ENCODE results near the gene DAO. TPM values are rescaled to one million over a fixed set of nuclear protein-coding genes. Genes with fewer than 3 reads are reported as not detected.

DAO gene
- polyA plus RNA-seq, 4 donors, result not detected

DNA sequence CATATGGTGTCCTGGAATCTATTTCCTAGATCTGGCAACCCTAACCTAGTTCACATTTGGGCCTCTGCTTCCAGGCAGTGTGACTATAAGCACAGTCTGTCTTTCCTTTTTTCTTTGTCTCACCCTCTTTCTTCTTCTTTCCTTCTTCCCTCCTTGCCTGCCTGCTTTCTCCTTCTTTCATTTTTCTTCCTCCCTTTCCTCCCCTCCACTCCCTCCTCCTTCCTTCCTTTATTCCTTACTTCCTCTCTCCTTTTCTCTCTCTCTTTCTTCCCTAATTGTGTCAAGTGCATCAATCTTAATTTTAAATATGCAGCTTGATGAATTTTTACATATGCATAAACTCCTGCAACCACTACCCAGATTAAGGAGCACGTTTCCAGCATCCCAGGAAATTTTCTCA, 4.6 kb upstream of the DAO start:
- H3K27me3 ChIP-seq (ENCODE audit: control insufficient read depth in 3 of 3, insufficient read depth in 3 of 3, low read length in 3 of 3), result peaks cover 0 to 4% (median 0%) of the 10 kb centered on the region in 3 donors
- WGBS, 3 donors, result 12 to 45% (median 14%) methylated on average over 1 of the region's 1 CpG
- H3K27ac ChIP-seq (ENCODE audit: low read depth in 1 of 3, low read length in 2 of 3), result no peak overlapping the region
- H3K9me3 ChIP-seq (ENCODE audit: control insufficient read depth in 2 of 2, insufficient read depth in 1 of 2, low read depth in 1 of 2, low read length in 1 of 2), result no peaks in the 10 kb centered on the region
- no peak for FAIRE-seq
- DNase-seq, result no peak
- no peak overlapping the region for H3K4me3 ChIP-seq (ENCODE audit: low read depth in 1 of 3, low read length in 3 of 3)
- H3K36me3 ChIP-seq (ENCODE audit: control insufficient read depth in 3 of 3, insufficient read depth in 2 of 3, low read depth in 1 of 3, low read length in 3 of 3), result no peaks in the 10 kb centered on the region
- H3K4me1 ChIP-seq (ENCODE audit: control insufficient read depth in 3 of 3, insufficient read depth in 2 of 3, low read depth in 1 of 3, low read length in 2 of 3), result no peaks in the 10 kb centered on the region

DNA sequence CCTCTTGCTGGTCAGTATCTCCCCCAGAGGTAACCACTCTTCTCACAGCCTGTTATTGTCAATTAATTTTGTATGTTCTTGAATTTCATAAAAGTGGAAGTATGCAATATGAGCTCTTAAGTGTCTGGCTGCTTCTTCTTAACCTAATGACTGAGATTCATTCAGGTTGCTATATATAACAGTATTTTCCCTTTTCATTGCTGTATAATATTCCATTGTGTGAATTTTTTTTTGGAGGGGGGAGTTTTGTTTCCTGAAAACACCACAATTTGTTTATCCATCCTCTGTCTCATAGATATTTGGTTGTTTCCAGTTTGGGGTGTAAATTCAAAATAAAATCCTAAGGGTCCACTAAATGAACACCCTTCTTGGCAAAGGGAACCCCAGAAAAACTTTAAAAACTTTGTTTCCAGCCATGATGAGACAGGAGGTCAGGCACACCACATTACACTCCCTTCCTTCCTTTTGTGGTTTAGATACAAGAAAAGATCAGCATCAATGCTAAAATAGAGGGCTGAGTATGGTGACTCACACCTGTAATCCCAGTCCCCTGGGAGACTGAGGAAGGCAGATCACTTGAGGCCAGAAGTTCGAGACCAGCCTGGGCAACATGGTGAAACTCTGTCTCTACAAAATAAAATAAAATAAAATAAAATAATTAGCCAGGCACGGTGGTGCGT, 4.1 kb upstream of the DAO start:
- 66 to 83% (median 79%) methylated on average over 3 of the region's 3 CpGs for WGBS, 3 donors
- H3K27ac ChIP-seq (ENCODE audit: low read depth in 1 of 3, low read length in 2 of 3), result no peak overlapping the region
- no peaks in the 10 kb centered on the region for H3K9me3 ChIP-seq (ENCODE audit: control insufficient read depth in 2 of 2, insufficient read depth in 1 of 2, low read depth in 1 of 2, low read length in 1 of 2)
- no peaks in the 10 kb centered on the region for H3K36me3 ChIP-seq (ENCODE audit: control insufficient read depth in 3 of 3, insufficient read depth in 2 of 3, low read depth in 1 of 3, low read length in 3 of 3)
- H3K27me3 ChIP-seq (ENCODE audit: control insufficient read depth in 3 of 3, insufficient read depth in 3 of 3, low read length in 3 of 3), result peaks cover 0 to 4% (median 2%) of the 10 kb centered on the region in 3 donors
- DNase-seq (no peak), FAIRE-seq (no peak)
- no peaks in the 10 kb centered on the region for H3K4me1 ChIP-seq (ENCODE audit: control insufficient read depth in 3 of 3, insufficient read depth in 2 of 3, low read depth in 1 of 3, low read length in 2 of 3)
- no peak overlapping the region for H3K4me3 ChIP-seq (ENCODE audit: low read depth in 1 of 3, low read length in 3 of 3)

DNA sequence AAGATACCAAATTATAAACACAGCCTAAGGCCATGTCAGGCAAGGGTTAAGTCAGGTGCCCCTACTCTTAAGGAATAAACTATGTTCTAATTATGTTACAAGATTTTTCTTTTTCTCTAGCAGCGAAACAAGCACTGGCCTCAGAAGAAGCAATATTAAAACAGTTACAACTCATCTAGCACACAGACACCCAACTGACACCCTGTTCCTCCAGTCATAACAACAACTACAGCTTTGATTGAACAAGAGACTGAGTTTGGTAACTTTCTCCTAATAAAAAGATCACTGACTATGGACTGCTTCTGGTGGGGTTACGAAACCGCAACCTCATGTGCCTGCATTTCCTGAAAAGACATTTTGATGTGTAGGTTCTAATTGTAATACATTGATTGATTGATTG, 3.3 kb upstream of the DAO start:
- no peaks in the 10 kb centered on the region for H3K9me3 ChIP-seq (ENCODE audit: control insufficient read depth in 2 of 2, insufficient read depth in 1 of 2, low read depth in 1 of 2, low read length in 1 of 2)
- DNase-seq, result no peak
- H3K4me3 ChIP-seq (ENCODE audit: low read depth in 1 of 3, low read length in 3 of 3), result no peak overlapping the region
- no peaks in the 10 kb centered on the region for H3K4me1 ChIP-seq (ENCODE audit: control insufficient read depth in 3 of 3, insufficient read depth in 2 of 3, low read depth in 1 of 3, low read length in 2 of 3)
- no peak overlapping the region for H3K27ac ChIP-seq (ENCODE audit: low read depth in 1 of 3, low read length in 2 of 3)
- no peaks in the 10 kb centered on the region for H3K36me3 ChIP-seq (ENCODE audit: control insufficient read depth in 3 of 3, insufficient read depth in 2 of 3, low read depth in 1 of 3, low read length in 3 of 3)
- no peak for FAIRE-seq
- H3K27me3 ChIP-seq (ENCODE audit: control insufficient read depth in 3 of 3, insufficient read depth in 3 of 3, low read length in 3 of 3), result peaks cover 0 to 4% (median 4%) of the 10 kb centered on the region in 3 donors
- WGBS, 3 donors, result 86 to 91% (median 90%) methylated on average over 3 of the region's 3 CpGs

DNA sequence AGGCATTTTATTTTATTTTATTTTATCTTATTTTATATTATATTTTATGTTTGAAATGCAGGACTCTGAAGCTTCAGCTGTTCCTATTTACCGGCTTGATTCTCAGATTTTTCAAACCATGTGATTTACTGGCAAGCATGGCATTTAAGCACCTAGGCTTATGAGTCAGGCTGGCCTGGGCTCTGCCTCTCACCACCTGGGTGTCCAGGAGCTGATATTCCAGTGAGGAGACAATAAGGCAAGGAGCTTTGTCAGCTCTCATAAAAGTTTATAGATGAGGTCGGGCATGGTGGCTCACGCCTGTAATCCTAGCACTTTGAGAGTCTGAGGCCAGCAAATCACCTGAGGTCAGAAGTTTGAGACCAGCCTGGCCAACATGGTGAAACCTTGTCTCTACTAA, 2.1 kb downstream of the DAO start:
- no peak overlapping the region for H3K4me3 ChIP-seq (ENCODE audit: low read depth in 1 of 3, low read length in 3 of 3)
- FAIRE-seq, result no peak
- H3K9me3 ChIP-seq (ENCODE audit: control insufficient read depth in 2 of 2, insufficient read depth in 1 of 2, low read depth in 1 of 2, low read length in 1 of 2), result no peaks in the 10 kb centered on the region
- DNase-seq, result no peak
- no peaks in the 10 kb centered on the region for H3K36me3 ChIP-seq (ENCODE audit: control insufficient read depth in 3 of 3, insufficient read depth in 2 of 3, low read depth in 1 of 3, low read length in 3 of 3)
- H3K27me3 ChIP-seq (ENCODE audit: control insufficient read depth in 3 of 3, insufficient read depth in 3 of 3, low read length in 3 of 3), result peaks cover 0 to 4% (median 4%) of the 10 kb centered on the region in 3 donors
- H3K27ac ChIP-seq (ENCODE audit: low read depth in 1 of 3, low read length in 2 of 3), result no peak overlapping the region
- no peaks in the 10 kb centered on the region for H3K4me1 ChIP-seq (ENCODE audit: control insufficient read depth in 3 of 3, insufficient read depth in 2 of 3, low read depth in 1 of 3, low read length in 2 of 3)
- WGBS, 3 donors, result 39 to 75% (median 43%) methylated on average over 3 of the region's 3 CpGs

DNA sequence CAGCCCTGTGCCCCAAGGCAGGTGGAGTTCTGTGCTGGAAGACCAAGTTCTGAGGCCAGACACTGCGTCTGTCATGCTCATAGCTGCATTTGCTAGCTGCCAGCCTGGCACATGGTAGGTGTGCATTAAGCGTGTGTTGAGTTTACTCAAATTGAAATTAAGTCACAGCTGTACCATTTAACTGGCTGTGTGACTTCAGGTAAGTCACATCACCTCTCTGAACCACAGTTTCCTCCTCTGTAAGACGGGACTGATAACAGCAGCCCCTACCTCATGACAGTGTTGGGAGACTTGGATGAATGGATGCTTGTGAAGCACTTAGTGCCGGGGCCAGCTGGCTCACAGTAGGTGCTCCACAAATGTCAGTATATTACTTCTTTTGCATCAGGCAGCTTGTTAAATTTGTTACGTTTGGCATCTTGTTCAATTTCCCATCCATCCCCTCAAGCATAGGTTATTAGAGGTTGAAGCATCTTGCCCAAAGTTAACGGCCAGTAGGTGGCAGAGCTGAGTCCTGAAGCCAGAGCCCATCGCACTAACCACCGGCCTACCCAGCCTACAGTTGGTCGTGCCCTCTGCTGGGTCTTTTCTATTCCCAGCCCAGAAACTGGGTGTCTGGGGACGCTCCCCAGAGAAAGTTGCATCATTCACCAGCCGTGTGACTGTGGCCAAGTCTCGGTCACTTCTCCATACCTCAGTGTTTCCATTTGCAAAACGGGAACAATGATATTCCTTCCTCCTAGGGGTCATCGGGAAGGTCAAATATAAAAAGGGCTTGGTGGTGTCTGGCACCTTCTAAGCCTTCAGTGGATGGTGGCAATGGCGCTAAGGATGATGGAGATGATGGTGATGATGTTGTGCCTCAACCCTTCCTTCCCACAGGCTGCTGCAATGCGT, 4.5 kb downstream of the DAO start:
- H3K4me1 ChIP-seq (ENCODE audit: control insufficient read depth in 3 of 3, insufficient read depth in 2 of 3, low read depth in 1 of 3, low read length in 2 of 3), result no peaks in the 10 kb centered on the region

DNA sequence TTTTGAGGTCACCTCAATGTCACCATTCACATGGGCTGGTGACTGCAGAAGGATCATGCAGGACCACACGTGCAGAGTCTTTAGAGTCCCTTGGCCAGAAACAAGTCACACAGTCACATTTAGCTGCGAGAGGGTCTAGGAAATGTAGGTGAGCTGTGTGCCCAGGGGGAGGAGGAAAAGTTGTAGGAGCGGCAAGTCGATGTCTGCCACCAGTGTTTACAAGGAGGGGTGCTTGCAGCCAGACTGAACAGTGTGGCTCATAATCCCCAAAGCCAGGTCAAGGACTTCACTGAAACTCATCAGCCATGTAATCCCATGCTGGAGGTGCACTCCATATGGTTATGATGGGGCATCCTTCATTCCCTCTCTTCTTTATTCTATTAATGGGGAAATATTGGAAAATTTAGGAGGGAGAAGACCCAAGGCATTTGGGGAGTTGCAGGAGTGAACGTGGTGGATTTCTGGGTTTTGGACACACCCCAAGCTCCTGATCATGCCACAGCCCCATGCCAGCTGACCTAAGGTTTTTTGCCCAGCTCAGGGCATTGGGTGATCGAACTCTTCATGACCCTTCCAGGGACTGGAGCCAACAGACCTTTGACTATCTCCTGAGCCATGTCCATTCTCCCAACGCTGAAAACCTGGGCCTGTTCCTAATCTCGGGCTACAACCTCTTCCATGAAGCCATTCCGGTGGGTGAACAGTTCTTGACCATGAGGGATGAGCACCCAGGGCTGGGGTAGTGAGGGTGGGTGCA, 7.2 kb downstream of the DAO start:
- DNase-seq (no peak), FAIRE-seq (no peak)
- H3K9me3 ChIP-seq (ENCODE audit: control insufficient read depth in 2 of 2, insufficient read depth in 1 of 2, low read depth in 1 of 2, low read length in 1 of 2), result peaks cover 0 to 7% of the 10 kb centered on the region in 2 donors
- no peaks in the 10 kb centered on the region for H3K36me3 ChIP-seq (ENCODE audit: control insufficient read depth in 3 of 3, insufficient read depth in 2 of 3, low read depth in 1 of 3, low read length in 3 of 3)
- H3K27me3 ChIP-seq (ENCODE audit: control insufficient read depth in 3 of 3, insufficient read depth in 3 of 3, low read length in 3 of 3), result no peaks in the 10 kb centered on the region
- 52 to 63% (median 55%) methylated on average over 9 of the region's 9 CpGs for WGBS, 3 donors
- no peak overlapping the region for H3K4me3 ChIP-seq (ENCODE audit: low read depth in 1 of 3, low read length in 3 of 3)
- H3K27ac ChIP-seq (ENCODE audit: low read depth in 1 of 3, low read length in 2 of 3), result no peak overlapping the region
- H3K4me1 ChIP-seq (ENCODE audit: control insufficient read depth in 3 of 3, insufficient read depth in 2 of 3, low read depth in 1 of 3, low read length in 2 of 3), result no peaks in the 10 kb centered on the region

More for the DNA sequence above, 4.5 kb downstream of the DAO start:
- peaks cover 0 to 4% (median 2%) of the 10 kb centered on the region in 3 donors for H3K27me3 ChIP-seq (ENCODE audit: control insufficient read depth in 3 of 3, insufficient read depth in 3 of 3, low read length in 3 of 3)
- H3K9me3 ChIP-seq (ENCODE audit: control insufficient read depth in 2 of 2, insufficient read depth in 1 of 2, low read depth in 1 of 2, low read length in 1 of 2), result no peaks in the 10 kb centered on the region
- H3K36me3 ChIP-seq (ENCODE audit: control insufficient read depth in 3 of 3, insufficient read depth in 2 of 3, low read depth in 1 of 3, low read length in 3 of 3), result no peaks in the 10 kb centered on the region
- H3K4me3 ChIP-seq (ENCODE audit: low read depth in 1 of 3, low read length in 3 of 3), result no peak overlapping the region
- DNase-seq, result peak; percentile 46 to 50
- FAIRE-seq, result no peak
- WGBS, 3 donors, result 52 to 56% (median 53%) methylated on average over 16 of the region's 16 CpGs
- no peak overlapping the region for H3K27ac ChIP-seq (ENCODE audit: low read depth in 1 of 3, low read length in 2 of 3)

DNA sequence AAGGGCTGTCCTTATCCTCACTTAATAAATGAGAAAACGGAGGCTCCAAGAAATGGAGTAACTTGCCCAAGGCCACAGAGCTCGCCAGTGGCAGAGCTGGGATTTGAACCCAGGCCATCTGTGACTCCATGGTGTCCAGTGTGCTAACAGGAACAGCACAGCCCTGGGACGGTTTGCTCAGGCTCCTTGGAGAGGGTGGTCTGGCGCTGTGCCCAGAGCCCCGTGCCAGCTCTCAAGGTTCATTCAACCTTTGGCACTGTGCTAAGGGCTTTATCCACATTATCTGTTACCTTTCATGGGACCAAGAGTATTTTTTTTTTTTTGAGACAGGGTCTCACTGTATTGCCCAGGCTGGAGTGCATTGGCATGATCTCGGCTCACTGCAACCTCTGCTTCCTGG, 8.1 kb downstream of the DAO start:
- no peaks in the 10 kb centered on the region for H3K4me1 ChIP-seq (ENCODE audit: control insufficient read depth in 3 of 3, insufficient read depth in 2 of 3, low read depth in 1 of 3, low read length in 2 of 3)
- DNase-seq, result no peak
- H3K27me3 ChIP-seq (ENCODE audit: control insufficient read depth in 3 of 3, insufficient read depth in 3 of 3, low read length in 3 of 3), result no peaks in the 10 kb centered on the region
- H3K4me3 ChIP-seq (ENCODE audit: low read depth in 1 of 3, low read length in 3 of 3), result no peak overlapping the region
- FAIRE-seq, result no peak
- WGBS, 3 donors, result 16 to 57% (median 27%) methylated on average over 6 of the region's 6 CpGs
- H3K9me3 ChIP-seq (ENCODE audit: control insufficient read depth in 2 of 2, insufficient read depth in 1 of 2, low read depth in 1 of 2, low read length in 1 of 2), result peaks cover 0 to 7% of the 10 kb centered on the region in 2 donors
- no peaks in the 10 kb centered on the region for H3K36me3 ChIP-seq (ENCODE audit: control insufficient read depth in 3 of 3, insufficient read depth in 2 of 3, low read depth in 1 of 3, low read length in 3 of 3)
- no peak overlapping the region for H3K27ac ChIP-seq (ENCODE audit: low read depth in 1 of 3, low read length in 2 of 3)

DNA sequence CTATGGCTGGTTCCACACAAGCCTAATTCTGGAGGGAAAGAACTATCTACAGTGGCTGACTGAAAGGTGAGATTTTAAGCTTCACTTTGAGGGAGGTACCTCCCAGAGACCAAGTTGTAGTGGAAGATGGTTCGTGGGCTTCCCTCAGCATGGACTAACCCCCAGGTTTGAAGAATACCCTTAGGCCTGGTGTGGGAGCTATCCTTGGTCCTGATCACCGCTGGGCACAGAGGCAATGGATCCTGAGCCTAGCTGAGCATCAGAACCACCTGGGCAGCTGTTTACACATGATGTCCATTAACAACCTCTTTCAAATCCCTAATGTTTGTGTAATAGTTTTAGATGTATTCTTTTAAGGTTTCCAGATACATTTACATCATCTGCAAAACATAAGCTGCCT, 10.3 kb downstream of the DAO start:
- H3K4me1 ChIP-seq (ENCODE audit: control insufficient read depth in 3 of 3, insufficient read depth in 2 of 3, low read depth in 1 of 3, low read length in 2 of 3), result no peaks in the 10 kb centered on the region
- H3K9me3 ChIP-seq (ENCODE audit: control insufficient read depth in 2 of 2, insufficient read depth in 1 of 2, low read depth in 1 of 2, low read length in 1 of 2), result peaks cover 0 to 7% of the 10 kb centered on the region in 2 donors
- no peak overlapping the region for H3K4me3 ChIP-seq (ENCODE audit: low read depth in 1 of 3, low read length in 3 of 3)
- WGBS, 3 donors, result 50 to 70% (median 63%) methylated on average over 2 of the region's 2 CpGs
- H3K27me3 ChIP-seq (ENCODE audit: control insufficient read depth in 3 of 3, insufficient read depth in 3 of 3, low read length in 3 of 3), result no peaks in the 10 kb centered on the region
- FAIRE-seq (no peak), DNase-seq (peak in 1 of 2 donors; percentile 16)
- H3K27ac ChIP-seq (ENCODE audit: low read depth in 1 of 3, low read length in 2 of 3), result no peak overlapping the region
- H3K36me3 ChIP-seq (ENCODE audit: control insufficient read depth in 3 of 3, insufficient read depth in 2 of 3, low read depth in 1 of 3, low read length in 3 of 3), result no peaks in the 10 kb centered on the region
